Peyer's patch (tissue), 4 donors: ENCODE results near the gene NOSTRIN. TPM values are rescaled to one million over a fixed set of nuclear protein-coding genes. Genes with fewer than 3 reads are reported as not detected.
"Not testable (repeated sequence)": the region's sequence is repeated elsewhere in the genome, so short reads cannot be mapped to it uniquely, and the experiment has no call there.

Experiments
- DNase-seq, 3 donors: peaks; one replicate each; pipeline ENCODE4 v3.0.0-alpha.2; 2017 to 2019
- H3K27ac ChIP-seq, 4 donors: fragments of 200-600 bp; sonication (generic); one replicate each; pipeline ENCODE4 v1.5.1; 2016 to 2019
- H3K27me3 ChIP-seq, 2 donors: fragments of 200-600 bp; sonication (generic); one replicate each; pipeline ENCODE4 v1.5.1; 2019
- H3K36me3 ChIP-seq, 3 donors: fragments of 200-600 bp; sonication (generic); one replicate each; pipeline ENCODE4 v1.5.1; 2016 to 2019
- H3K4me1 ChIP-seq, 4 donors: fragments of 200-600 bp; sonication (generic); one replicate each; pipeline ENCODE4 v1.5.1; 2016 to 2019
- H3K4me3 ChIP-seq, 4 donors: fragments of 200-600 bp; sonication (generic); 1 replicate in 3 of 4; 2 replicates in 1 of 4; pipeline ENCODE4 v1.5.1; 2016 to 2019; ENCODE audit warnings: mild to moderate bottlenecking in 1 of 4
- H3K9me3 ChIP-seq, 4 donors: fragments of 200-600 bp; sonication (generic); one replicate each; pipeline ENCODE4 v1.5.1; 2016 to 2019; ENCODE audit warnings: mild to moderate bottlenecking in 1 of 4
- POLR2A ChIP-seq, 2 donors: fragments of 450-650 bp; IDR thresholded peaks; one replicate each; pipeline ENCODE4 v1.5.1; 2017; ENCODE audit warnings: antibody characterized with exemption in 2 of 2, mild to moderate bottlenecking in 2 of 2, moderate library complexity in 2 of 2
- total RNA-seq, 4 donors: library from RNA; depleted of rRNA; stranded (reverse); fragments of >200 nt; gene quantifications; one replicate each; pipeline ENCODE4 v1.1.0, GENCODE V29; 2016
- TF ChIP-seq, protein P1 (sequence below), 6 experiments: fragments of 450-650 bp in 4 of 6; fragments of 200-600 bp in 2 of 6; sonication (generic) in 1 of 6; IDR thresholded peaks; one replicate each; pipeline ENCODE4 v1.5.1; 2017 to 2019; ENCODE audit warnings: antibody characterized with exemption in 6 of 6, mild to moderate bottlenecking in 3 of 6, moderate library complexity in 1 of 6

NOSTRIN gene
- total RNA-seq, 4 donors from 2014 or later, result 67.4 to 152 (median 87.7) TPM

- no peak overlapping the region for H3K4me3 ChIP-seq
- H3K27me3 ChIP-seq, result no peaks in the 10 kb centered on the region
- no peak for DNase-seq
- no peaks in the 10 kb centered on the region for H3K4me1 ChIP-seq
- H3K36me3 ChIP-seq, result peaks cover 0 to 16% (median 0%) of the 10 kb centered on the region in 3 donors
- H3K9me3 ChIP-seq, result no peaks in the 10 kb centered on the region
- TF ChIP-seq, protein P1, sequence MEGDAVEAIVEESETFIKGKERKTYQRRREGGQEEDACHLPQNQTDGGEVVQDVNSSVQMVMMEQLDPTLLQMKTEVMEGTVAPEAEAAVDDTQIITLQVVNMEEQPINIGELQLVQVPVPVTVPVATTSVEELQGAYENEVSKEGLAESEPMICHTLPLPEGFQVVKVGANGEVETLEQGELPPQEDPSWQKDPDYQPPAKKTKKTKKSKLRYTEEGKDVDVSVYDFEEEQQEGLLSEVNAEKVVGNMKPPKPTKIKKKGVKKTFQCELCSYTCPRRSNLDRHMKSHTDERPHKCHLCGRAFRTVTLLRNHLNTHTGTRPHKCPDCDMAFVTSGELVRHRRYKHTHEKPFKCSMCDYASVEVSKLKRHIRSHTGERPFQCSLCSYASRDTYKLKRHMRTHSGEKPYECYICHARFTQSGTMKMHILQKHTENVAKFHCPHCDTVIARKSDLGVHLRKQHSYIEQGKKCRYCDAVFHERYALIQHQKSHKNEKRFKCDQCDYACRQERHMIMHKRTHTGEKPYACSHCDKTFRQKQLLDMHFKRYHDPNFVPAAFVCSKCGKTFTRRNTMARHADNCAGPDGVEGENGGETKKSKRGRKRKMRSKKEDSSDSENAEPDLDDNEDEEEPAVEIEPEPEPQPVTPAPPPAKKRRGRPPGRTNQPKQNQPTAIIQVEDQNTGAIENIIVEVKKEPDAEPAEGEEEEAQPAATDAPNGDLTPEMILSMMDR (IDR thresholded peaks at IDR 0.05), result no peak
- no peak overlapping the region for H3K27ac ChIP-seq
Measured at GRCh38 chr2:168852481-168852880, 50.0 kb downstream of the NOSTRIN start.

DNA sequence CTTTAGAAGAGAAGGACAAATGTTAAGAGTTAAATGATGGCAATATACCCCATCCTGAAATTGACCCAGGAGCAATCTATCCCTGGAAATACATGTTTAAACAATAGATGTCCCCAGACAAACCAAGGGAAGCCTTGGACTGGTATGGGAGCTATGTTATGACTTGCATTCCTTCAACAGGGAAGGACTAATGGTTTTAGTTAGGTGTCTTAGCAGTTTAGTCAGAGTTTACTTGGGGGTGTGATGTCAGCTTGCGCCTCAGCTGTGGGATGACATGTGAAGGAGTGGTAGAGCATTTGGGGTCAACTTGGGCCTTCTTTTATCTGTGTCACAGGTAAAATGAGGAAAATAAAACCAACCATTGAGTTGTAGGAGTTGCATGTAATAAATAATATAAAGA, 51.0 kb downstream of the NOSTRIN start:
- Histone ChIP-seq H3K4me3 (no peak overlapping the region), H3K9me3 (no peaks in the 10 kb centered on the region), H3K36me3 (peaks cover 0 to 16% (median 0%) of the 10 kb centered on the region in 3 donors), H3K4me1 (no peaks in the 10 kb centered on the region), H3K27ac (no peak overlapping the region), H3K27me3 (no peaks in the 10 kb centered on the region)
- no peak for DNase-seq
- no peak for TF ChIP-seq POLR2A (IDR thresholded peaks at IDR 0.05)
- TF ChIP-seq, protein P1 (IDR thresholded peaks at IDR 0.05), result no peak

DNA sequence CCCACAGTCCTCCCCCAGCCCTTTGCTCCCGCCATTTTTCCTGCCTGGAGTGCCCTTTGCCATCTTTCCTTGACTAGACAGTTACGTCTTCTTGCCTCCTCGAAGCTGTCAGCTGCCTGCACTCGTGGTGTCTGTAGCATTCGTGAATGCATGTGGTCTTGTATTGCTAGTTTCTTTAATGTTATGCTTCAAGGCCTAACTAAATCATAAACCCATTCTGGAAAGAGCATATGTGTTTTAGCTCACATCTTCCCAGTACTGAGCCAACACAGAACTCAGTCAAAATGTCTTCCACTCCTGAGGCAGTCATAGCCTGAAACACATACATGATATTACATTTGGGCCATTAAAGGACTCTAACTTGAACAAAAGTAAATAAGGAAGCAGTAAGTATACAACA, 52.2 kb downstream of the NOSTRIN start:
- Histone ChIP-seq H3K9me3 (no peaks in the 10 kb centered on the region), H3K27ac (no peak overlapping the region), H3K4me1 (no peaks in the 10 kb centered on the region), H3K27me3 (no peaks in the 10 kb centered on the region), H3K36me3 (peaks cover 0 to 16% (median 0%) of the 10 kb centered on the region in 3 donors), H3K4me3 (no peak overlapping the region)
- no peak for TF ChIP-seq POLR2A (IDR thresholded peaks at IDR 0.05)
- TF ChIP-seq, protein P1 (IDR thresholded peaks at IDR 0.05), result no peak
- no peak for DNase-seq

DNA sequence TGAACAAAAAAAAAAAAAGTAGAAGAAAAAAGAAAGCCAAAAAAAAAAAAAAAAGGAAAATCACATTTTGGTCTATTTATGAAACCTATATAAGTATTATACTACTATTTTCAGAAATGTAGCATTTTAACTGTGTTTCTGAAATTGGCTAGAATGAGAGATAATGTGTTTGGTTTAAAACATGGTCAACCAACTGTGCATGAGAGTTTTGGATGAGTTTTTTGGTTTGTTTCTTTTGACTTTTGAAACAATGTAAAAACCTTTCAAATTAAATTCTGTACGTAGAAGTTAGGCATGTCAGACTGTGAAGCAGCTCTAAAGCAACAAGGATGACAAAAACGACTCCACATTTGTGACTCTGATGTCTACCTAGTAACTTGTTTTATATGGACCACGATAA, 53.2 kb downstream of the NOSTRIN start:
- Histone ChIP-seq H3K27ac (no peak overlapping the region), H3K4me3 (no peak overlapping the region), H3K9me3 (no peaks in the 10 kb centered on the region), H3K27me3 (no peaks in the 10 kb centered on the region), H3K36me3 (peaks cover 0 to 16% (median 0%) of the 10 kb centered on the region in 3 donors), H3K4me1 (no peaks in the 10 kb centered on the region)
- no peak for TF ChIP-seq POLR2A (IDR thresholded peaks at IDR 0.05)
- TF ChIP-seq, protein P1 (IDR thresholded peaks at IDR 0.05), result no peak
- no peak for DNase-seq

GRCh38 chr2:168858146-168858545, 55.7 kb downstream of the NOSTRIN start:
- Histone ChIP-seq H3K27ac (no peak overlapping the region), H3K36me3 (peaks cover 0 to 27% (median 0%) of the 10 kb centered on the region in 3 donors), H3K4me3 (no peak overlapping the region), H3K9me3 (no peaks in the 10 kb centered on the region), H3K27me3 (no peaks in the 10 kb centered on the region), H3K4me1 (no peaks in the 10 kb centered on the region)
- TF ChIP-seq, protein P1 (IDR thresholded peaks at IDR 0.05), result no peak
- no peak for TF ChIP-seq POLR2A (IDR thresholded peaks at IDR 0.05)
- no peak for DNase-seq

GRCh38 chr2:168867164-168867563, 64.7 kb downstream of the NOSTRIN start:
- not testable (repeated sequence) for H3K9me3 ChIP-seq, H3K4me3 ChIP-seq, DNase-seq, H3K27ac ChIP-seq, H3K4me1 ChIP-seq, H3K27me3 ChIP-seq
- H3K36me3 ChIP-seq, result peaks cover 0 to 32% (median 0%) of the 10 kb centered on the region in 3 donors

DNA sequence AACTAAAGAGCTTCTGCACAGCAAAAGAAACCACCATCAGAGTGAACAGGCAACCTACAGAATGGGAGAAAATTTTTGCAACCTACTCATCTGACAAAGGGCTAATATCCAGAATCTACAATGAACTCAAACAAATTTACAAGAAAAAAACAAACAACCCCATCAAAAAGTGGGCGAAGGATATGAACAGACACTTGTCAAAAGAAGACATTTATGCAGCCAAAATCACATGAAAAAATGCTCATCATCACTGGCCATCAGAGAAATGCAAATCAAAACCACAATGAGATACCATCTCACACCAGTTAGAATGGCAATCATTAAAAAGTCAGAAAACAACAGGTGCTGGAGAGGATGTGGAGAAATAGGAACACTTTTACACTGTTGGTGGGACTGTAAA, 67.9 kb downstream of the NOSTRIN start:
- not testable (repeated sequence) for DNase-seq, H3K4me1 ChIP-seq, H3K27ac ChIP-seq, H3K9me3 ChIP-seq, H3K36me3 ChIP-seq, H3K4me3 ChIP-seq, H3K27me3 ChIP-seq

- not testable (repeated sequence) for H3K27me3 ChIP-seq, H3K27ac ChIP-seq, H3K4me1 ChIP-seq, H3K36me3 ChIP-seq, DNase-seq, H3K4me3 ChIP-seq, H3K9me3 ChIP-seq
Measured at GRCh38 chr2:168870824-168871223, 68.4 kb downstream of the NOSTRIN start.
